Measurements from ENCODE around the gene F12.

Gene F12

DNA sequence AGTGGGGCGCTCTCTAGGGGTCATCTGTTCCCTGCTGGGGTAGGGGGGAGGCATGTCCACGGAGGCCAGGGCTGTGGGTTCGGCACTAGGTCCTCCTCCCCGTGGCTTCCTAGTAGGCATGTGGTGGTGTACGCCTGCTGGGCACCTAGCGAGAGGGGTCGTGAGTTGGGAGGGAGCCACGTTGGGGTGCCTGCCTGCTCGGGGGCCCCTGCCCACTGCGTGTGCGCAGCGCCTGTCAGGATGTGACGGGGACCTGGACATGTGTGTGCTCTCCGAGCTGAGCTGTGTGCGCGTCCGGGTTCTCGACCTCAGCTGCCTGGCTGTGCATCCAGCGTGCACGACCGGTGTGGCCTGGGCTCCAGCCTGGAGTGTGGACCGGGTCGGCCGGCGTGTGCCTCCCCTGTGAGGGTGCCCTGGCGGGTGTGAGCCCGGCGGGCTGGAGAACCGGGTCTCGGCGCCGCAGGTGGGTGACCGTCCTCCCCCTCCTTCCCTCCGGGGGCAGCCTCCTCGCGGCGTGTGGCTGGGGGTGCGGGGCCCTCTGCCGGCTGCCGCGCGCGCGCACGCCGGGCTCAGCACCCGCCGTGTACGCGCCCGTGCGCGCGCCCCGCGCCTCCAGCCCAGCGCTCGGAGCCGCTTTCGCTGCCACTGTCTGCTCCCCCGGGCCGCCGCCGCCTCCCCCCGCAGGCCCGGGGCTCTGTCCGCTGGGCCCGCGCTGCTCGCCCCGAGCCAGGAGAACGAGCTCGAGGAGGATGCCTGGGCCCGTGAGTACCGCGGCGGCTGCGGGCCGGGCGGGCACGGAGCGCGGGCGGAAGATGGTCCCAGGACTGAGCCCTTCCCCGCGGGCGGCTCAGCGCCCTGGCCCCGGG lies 37.1 kb upstream of the F12 start, which contains the start of gene PRR7:
Gene PRR7 (plus strand): TSS at position 615 of the 866 bp plus-strand sequence. CDS start 8,254 bp downstream, outside the sequence.
- peak; percentile 62 for DNase-seq (ENCODE audit: low read depth, low spot score)
- TF ChIP-seq, protein P1, sequence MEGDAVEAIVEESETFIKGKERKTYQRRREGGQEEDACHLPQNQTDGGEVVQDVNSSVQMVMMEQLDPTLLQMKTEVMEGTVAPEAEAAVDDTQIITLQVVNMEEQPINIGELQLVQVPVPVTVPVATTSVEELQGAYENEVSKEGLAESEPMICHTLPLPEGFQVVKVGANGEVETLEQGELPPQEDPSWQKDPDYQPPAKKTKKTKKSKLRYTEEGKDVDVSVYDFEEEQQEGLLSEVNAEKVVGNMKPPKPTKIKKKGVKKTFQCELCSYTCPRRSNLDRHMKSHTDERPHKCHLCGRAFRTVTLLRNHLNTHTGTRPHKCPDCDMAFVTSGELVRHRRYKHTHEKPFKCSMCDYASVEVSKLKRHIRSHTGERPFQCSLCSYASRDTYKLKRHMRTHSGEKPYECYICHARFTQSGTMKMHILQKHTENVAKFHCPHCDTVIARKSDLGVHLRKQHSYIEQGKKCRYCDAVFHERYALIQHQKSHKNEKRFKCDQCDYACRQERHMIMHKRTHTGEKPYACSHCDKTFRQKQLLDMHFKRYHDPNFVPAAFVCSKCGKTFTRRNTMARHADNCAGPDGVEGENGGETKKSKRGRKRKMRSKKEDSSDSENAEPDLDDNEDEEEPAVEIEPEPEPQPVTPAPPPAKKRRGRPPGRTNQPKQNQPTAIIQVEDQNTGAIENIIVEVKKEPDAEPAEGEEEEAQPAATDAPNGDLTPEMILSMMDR (IDR thresholded peaks at IDR 0.05; ENCODE audit: low read depth, low read length): peak; percentile 2
- peak within 1 kb of the TSS; percentile 49 for H3K4me3 ChIP-seq (ENCODE audit: low read depth, low read length)
- in situ Hi-C loops (cut with HindIII; ENCODE audit: low sequenced_read_pairs): no loop called here

DNA sequence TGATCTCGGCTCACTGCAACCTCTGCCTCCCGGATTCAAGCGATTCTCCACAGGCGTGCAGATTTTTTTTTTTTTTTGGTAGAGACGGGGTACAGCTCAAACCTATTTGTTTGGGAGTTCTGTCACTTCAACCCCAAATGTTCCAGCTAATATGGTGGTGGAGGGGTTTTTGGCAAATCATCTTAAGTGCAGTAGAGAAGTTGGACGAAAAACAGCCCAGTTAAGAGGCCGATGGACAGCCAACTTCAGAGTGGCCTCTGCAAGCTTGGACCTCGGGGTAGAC lies 36.5 kb upstream of the F12 start:
- no peak for DNase-seq (ENCODE audit: low read depth, low spot score)
- in situ Hi-C loops (cut with HindIII; ENCODE audit: low sequenced_read_pairs): no loop called here
- TF ChIP-seq, protein P1 (IDR thresholded peaks at IDR 0.05; ENCODE audit: low read depth, low read length): no peak
- H3K4me3 ChIP-seq (ENCODE audit: low read depth, low read length): peak overlapping the region; percentile 49

DNA sequence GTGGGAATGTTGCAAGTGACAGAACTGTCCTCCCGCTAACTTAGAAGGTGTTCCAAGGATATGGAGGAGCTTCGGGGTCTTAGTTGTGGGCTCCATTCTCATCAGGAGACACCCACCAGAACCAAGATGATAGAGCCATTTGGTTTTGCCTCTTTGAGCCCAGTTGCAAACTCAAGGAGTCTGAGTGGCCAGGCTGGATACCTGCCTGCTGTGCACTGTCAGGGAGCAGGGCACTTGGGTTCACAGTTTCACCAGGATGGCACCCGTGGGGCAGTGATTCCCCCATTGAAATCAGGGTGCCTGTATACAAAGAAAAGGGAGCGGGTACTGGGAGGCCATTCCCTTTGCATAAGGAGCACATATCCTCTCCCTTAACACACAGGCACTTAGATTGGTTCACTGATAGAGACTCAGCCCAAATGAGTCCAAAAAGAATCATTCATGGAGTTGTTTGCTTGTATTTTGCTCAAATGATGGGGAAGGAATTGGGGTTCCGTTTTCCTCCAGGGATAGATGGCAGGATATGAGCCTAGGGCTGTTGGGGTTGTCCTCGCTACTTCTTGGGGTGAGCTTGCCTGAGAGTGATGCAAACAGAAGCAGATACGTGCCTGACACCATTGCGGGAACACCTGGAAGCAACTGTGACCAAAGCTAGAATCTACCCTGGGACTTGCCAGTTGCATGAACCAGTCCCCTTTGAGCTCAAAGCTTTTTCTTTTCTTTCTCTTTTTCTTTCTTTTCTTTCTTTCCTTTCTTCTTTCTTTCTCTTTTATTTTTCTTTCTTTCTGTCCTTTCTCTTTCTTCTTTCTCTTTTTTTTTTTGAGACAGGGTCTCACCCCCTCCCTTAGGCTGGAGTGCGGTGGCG lies 35.9 kb upstream of the F12 start:
- TF ChIP-seq, protein P1 (IDR thresholded peaks at IDR 0.05; ENCODE audit: low read depth, low read length): no peak
- in situ Hi-C loops (cut with HindIII; ENCODE audit: low sequenced_read_pairs): no loop called here
- H3K4me3 ChIP-seq (ENCODE audit: low read depth, low read length): no peak overlapping the region
- no peak for DNase-seq (ENCODE audit: low read depth, low spot score)

DNA sequence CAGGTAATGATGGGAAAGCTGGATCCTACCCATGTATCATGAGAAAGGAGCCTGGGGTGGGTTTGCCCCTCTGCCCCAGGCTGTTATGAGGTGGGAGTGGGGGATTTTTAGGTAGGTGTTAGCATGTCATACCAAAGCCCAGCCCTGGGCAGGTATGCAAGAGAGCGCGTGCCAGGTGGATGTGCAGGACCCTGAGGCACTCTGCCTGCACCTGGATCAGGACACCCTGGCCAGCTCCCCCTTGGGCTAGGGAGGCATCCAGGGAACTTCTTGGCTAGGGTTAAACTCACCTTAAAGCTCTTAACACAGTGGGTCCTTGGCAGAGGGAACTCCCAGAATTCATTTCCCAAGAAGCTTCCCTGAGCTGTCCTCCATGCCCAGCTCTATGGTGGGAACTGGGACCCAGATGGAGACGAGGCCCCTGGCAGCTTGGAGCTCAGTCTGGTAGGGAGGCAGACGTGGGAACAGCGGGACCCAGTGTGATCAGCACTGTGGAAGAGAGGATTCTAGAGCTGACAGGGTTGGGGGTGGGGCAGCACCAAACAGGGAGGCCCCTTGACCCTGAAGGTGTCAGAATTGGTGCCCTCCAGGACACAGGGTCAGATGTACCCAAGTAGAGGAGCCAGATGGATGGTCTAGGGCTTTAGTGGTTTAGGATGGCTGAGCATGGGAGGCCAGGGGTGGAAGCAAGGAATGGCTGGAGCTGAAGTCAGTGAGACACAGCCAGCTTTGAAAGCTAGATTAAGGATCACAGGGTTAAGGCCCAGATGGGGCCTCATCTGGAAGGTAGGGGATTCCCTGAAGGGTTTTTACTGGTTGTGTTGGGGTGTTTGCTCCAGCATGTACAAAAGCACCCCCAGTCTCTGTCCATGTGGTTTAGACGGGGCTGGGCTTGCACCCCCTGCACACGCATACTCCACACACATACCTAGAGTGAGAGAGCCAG lies 35.0 kb upstream of the F12 start:
- DNase-seq (ENCODE audit: low read depth, low spot score): no peak
- H3K4me3 ChIP-seq (ENCODE audit: low read depth, low read length): no peak overlapping the region
- in situ Hi-C loops (cut with HindIII; ENCODE audit: low sequenced_read_pairs): no loop called here
- TF ChIP-seq, protein P1 (IDR thresholded peaks at IDR 0.05; ENCODE audit: low read depth, low read length): no peak

DNA sequence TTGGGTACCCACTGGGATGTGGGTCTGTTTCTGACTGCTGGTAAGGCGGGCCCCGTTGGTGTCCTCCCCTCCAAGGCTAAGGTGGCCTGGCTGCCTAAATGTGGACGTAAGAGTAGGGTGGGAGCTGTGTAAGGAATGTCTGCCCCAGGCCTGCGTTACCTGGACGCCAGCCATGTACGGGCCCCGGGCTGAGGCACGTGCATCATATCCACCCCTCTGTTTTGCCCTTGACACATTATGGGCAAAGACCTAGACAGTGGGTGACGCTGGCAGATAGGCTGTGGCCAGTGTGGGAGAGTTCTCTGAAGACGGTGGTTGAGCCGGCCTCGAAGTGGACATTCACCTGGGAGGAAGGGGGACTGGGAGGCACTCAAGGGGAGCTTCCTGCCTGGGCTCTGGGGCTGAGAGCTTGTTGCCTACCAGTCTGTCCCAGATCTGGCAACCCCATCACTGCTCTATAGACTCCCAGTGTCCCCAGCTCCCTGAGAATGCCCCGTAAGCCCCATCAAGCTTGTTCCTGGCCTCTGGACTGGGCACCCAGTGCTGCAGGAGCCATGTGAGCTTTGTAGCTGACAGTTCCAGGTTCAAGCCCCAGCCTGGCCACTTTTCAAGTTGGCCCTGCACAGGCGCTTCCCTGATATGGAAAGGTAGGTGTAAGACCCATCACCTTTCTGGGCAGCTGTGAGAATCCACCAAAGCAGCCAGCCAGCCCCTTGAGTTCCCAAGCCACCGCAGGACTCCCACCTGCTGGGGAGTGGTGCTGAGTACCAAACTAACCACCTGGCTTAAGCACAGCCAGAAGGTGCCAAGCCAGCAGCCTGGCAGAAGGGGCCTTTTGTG lies 34.0 kb upstream of the F12 start:
- TF ChIP-seq, protein P1 (IDR thresholded peaks at IDR 0.05; ENCODE audit: low read depth, low read length): no peak
- no peak for DNase-seq (ENCODE audit: low read depth, low spot score)
- in situ Hi-C loops (cut with HindIII; ENCODE audit: low sequenced_read_pairs): no loop called here
- no peak overlapping the region for H3K4me3 ChIP-seq (ENCODE audit: low read depth, low read length)
